K562 (cell line): Measurements from ENCODE around the gene TNNT1. TPM values are rescaled to one million over a fixed set of nuclear protein-coding genes. Genes with fewer than 3 reads are reported as not detected.

ENCODE experiments used
- PHF8 ChIP-seq: fragments of 200-600 bp; sonication (generic); IDR thresholded peaks from 2 replicates; pipeline ENCODE4 v1.6.1; 2012; ENCODE audit warnings: mixed run types, mild to moderate bottlenecking, inconsistent platforms, low read length, moderate library complexity, borderline replicate concordance
- POLR2G ChIP-seq: fragments of 200-400 bp; formaldehyde crosslinking; IDR thresholded peaks from 2 replicates; pipeline ENCODE4 v1.6.1; 2017; ENCODE audit warnings: low read depth, mild to moderate bottlenecking, antibody characterized with exemption, low read length, moderate library complexity
- RBFOX2 ChIP-seq: fragments of 200-400 bp; formaldehyde crosslinking; IDR thresholded peaks from 2 replicates; pipeline ENCODE4 v1.6.1; 2017; ENCODE audit warnings: low read depth, mild to moderate bottlenecking, low read length, moderate library complexity
- RBM22 ChIP-seq: fragments of 200-400 bp; formaldehyde crosslinking; IDR thresholded peaks from 2 replicates; pipeline ENCODE4 v1.6.1; 2018; ENCODE audit warnings: low read length, low read depth; ENCODE audit not compliant: poor library complexity, severe bottlenecking
- TBP ChIP-seq: optimal IDR thresholded peaks from 2 replicates; pipeline ENCODE3; 2011; ENCODE audit warnings: low read depth, low read length, improper control_type of control experiment
- polyA plus RNA-seq, 8 experiments: library from polyadenylated mRNA; depleted of rRNA in 4 of 8; stranded (reverse) in 5 of 8; unstranded in 3 of 8; fragments of >200 nt; fragmentation: Nextera tagmentation in 2 of 8; fragmentation: Illumina TruSeq in 1 of 8; extraction: Ambion mirVana in 2 of 8; extraction: Trizol in 1 of 8; gene quantifications; 2 replicates each; pipeline versions ENCODE4 v1.2.1 to v1.2.3, GENCODE V29; 2011 to 2014; ENCODE audit warnings: inconsistent platforms in 1 of 8, missing spikeins in 1 of 8
- total RNA-seq, 7 experiments: library from RNA; depleted of rRNA in 6 of 7; stranded (reverse); fragments of >200 nt in 6 of 7; fragmentation: Illumina TruSeq in 2 of 7; extraction: Trizol in 2 of 7; gene quantifications; 2 replicates each; pipeline versions ENCODE4 v1.2.1 to v1.2.3, GENCODE V29; 2011 to 2021; ENCODE audit warnings: low replicate concordance in 1 of 7
- TF ChIP-seq, protein P1 (sequence below): sonication (generic); formaldehyde crosslinking; IDR thresholded peaks from 2 replicates; pipeline ENCODE4 v1.8.1; 2023; ENCODE audit warnings: mild to moderate bottlenecking, missing genetic modification reagents
- TF ChIP-seq, protein P2 (sequence below): fragments of 250-450 bp; sonication (Bioruptor Pico); IDR thresholded peaks from 2 replicates; pipeline ENCODE4 v1.9.0; 2021; ENCODE audit warnings: mild to moderate bottlenecking, inconsistent platforms

Gene TNNT1
- total and polyA plus RNA-seq, 9 of the 15 experiments (the other 6 are each of a cell fraction or from before 2014, with no cell fraction given) = 31.8 to 390 (median 227) TPM

- TF ChIP-seq, protein P1, sequence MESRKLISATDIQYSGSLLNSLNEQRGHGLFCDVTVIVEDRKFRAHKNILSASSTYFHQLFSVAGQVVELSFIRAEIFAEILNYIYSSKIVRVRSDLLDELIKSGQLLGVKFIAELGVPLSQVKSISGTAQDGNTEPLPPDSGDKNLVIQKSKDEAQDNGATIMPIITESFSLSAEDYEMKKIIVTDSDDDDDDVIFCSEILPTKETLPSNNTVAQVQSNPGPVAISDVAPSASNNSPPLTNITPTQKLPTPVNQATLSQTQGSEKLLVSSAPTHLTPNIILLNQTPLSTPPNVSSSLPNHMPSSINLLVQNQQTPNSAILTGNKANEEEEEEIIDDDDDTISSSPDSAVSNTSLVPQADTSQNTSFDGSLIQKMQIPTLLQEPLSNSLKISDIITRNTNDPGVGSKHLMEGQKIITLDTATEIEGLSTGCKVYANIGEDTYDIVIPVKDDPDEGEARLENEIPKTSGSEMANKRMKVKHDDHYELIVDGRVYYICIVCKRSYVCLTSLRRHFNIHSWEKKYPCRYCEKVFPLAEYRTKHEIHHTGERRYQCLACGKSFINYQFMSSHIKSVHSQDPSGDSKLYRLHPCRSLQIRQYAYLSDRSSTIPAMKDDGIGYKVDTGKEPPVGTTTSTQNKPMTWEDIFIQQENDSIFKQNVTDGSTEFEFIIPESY (CRISPR knock-in tag) = peak; percentile 40; the same call in 1 of the 2 replicates
- TF ChIP-seq TBP = no peak
- TF ChIP-seq POLR2G = peak; percentile 70
- TF ChIP-seq RBFOX2 = 0 out of 2 replicates have a peak, but pooled peaks have one; percentile 42
- TF ChIP-seq RBM22 = peak; percentile 0
- TF ChIP-seq PHF8 = no peak
- TF ChIP-seq, protein P2, sequence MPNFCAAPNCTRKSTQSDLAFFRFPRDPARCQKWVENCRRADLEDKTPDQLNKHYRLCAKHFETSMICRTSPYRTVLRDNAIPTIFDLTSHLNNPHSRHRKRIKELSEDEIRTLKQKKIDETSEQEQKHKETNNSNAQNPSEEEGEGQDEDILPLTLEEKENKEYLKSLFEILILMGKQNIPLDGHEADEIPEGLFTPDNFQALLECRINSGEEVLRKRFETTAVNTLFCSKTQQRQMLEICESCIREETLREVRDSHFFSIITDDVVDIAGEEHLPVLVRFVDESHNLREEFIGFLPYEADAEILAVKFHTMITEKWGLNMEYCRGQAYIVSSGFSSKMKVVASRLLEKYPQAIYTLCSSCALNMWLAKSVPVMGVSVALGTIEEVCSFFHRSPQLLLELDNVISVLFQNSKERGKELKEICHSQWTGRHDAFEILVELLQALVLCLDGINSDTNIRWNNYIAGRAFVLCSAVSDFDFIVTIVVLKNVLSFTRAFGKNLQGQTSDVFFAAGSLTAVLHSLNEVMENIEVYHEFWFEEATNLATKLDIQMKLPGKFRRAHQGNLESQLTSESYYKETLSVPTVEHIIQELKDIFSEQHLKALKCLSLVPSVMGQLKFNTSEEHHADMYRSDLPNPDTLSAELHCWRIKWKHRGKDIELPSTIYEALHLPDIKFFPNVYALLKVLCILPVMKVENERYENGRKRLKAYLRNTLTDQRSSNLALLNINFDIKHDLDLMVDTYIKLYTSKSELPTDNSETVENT (CRISPR knock-in tag) = no peak
These were observed 62.1 kb downstream of the TNNT1 start (continued) for GRCh38 chr19:55086730-55087541.
